Fibroblast of lung (primary cell): ENCODE results near the gene GDF15. TPM values are rescaled to one million over a fixed set of nuclear protein-coding genes. Genes with fewer than 3 reads are reported as not detected.
A peak's percentile ranks its signal among the peaks of the same experiment; 100 is the strongest.

Experiments used
- DNase-seq, 2 donors: peaks; one replicate each; pipeline versions ENCODE4 v3.0.0 to v3.0.0-alpha.2; 2010; ENCODE audit warnings: low read depth in 2 of 2
- H2AFZ ChIP-seq: 2 replicates; pipeline ENCODE4 v1.5.1; 2012; ENCODE audit warnings: low read length, control low read depth, inconsistent platforms
- H3K27ac ChIP-seq: 2 replicates; pipeline ENCODE4 v1.5.1; 2011; ENCODE audit warnings: low read length, control low read depth; ENCODE audit not compliant: insufficient read depth
- H3K27me3 ChIP-seq: 2 replicates; pipeline ENCODE4 v1.5.1; 2011; ENCODE audit warnings: mild to moderate bottlenecking, low read length; ENCODE audit not compliant: control insufficient read depth, insufficient read depth
- H3K36me3 ChIP-seq: 2 replicates; pipeline ENCODE4 v1.5.1; 2011; ENCODE audit warnings: low read length; ENCODE audit not compliant: control insufficient read depth, insufficient read depth
- H3K4me1 ChIP-seq: 2 replicates; pipeline ENCODE4 v1.5.1; 2011; ENCODE audit warnings: low read length; ENCODE audit not compliant: control insufficient read depth, insufficient read depth; ENCODE audit errors: extremely low read depth
- H3K4me2 ChIP-seq: 2 replicates; pipeline ENCODE4 v1.5.1; 2011; ENCODE audit warnings: low read length, control low read depth; ENCODE audit not compliant: insufficient read depth; ENCODE audit errors: extremely low read depth
- H3K4me3 ChIP-seq, 4 experiments: fragments of 200-600 bp in 1 of 4; sonication (generic) in 1 of 4; replicated peaks in 1 of 4; 2 replicates each; pipeline ENCODE4 v1.5.1; 2011 to 2016; ENCODE audit warnings: low read length in 4 of 4, low read depth in 3 of 4, mild to moderate bottlenecking in 3 of 4, control low read depth in 2 of 4, inconsistent platforms in 1 of 4, mixed read lengths in 1 of 4; ENCODE audit not compliant: insufficient read depth in 1 of 4; ENCODE audit errors: control extremely low read depth in 1 of 4
- H3K79me2 ChIP-seq: 2 replicates; pipeline ENCODE4 v1.5.1; 2012; ENCODE audit warnings: mild to moderate bottlenecking, low read length, inconsistent platforms; ENCODE audit not compliant: control insufficient read depth, insufficient read depth
- H3K9ac ChIP-seq: 2 replicates; pipeline ENCODE4 v1.5.1; 2011; ENCODE audit warnings: mild to moderate bottlenecking, low read length, control low read depth; ENCODE audit not compliant: insufficient read depth
- H3K9me3 ChIP-seq: 2 replicates; pipeline ENCODE4 v1.5.1; 2012; ENCODE audit warnings: low read depth, low read length; ENCODE audit not compliant: control insufficient read depth, insufficient read depth
- H4K20me1 ChIP-seq: 2 replicates; pipeline ENCODE4 v1.5.1; 2011; ENCODE audit warnings: low read length; ENCODE audit not compliant: control insufficient read depth, insufficient read depth; ENCODE audit errors: extremely low read depth
- CTCF ChIP-seq, 2 donors: IDR thresholded peaks in 1 of 2; conservative IDR thresholded peaks in 1 of 2; 1 replicate in 1 of 2; 2 replicates in 1 of 2; pipeline ENCODE4 v1.5.1; 2011 to 2012; ENCODE audit warnings: low read length in 2 of 2, control low read depth in 1 of 2, inconsistent platforms in 1 of 2, low read depth in 1 of 2, mild to moderate bottlenecking in 1 of 2
- EZH2 ChIP-seq: IDR thresholded peaks from 2 replicates; pipeline ENCODE4 v1.5.1; 2012; ENCODE audit warnings: low read length, control low read depth, mild to moderate bottlenecking; ENCODE audit errors: missing control alignments
- polyA plus RNA-seq, 2 donors: library from polyadenylated mRNA; depleted of rRNA in 1 of 2; stranded (reverse) in 1 of 2; unstranded in 1 of 2; fragments of >200 nt; gene quantifications; 2 replicates each; pipeline ENCODE4 v1.2.1, GENCODE V29; 2011 to 2012; ENCODE audit warnings: missing spikeins in 1 of 2
- total RNA-seq: library from RNA; depleted of rRNA; stranded (reverse); fragments of >200 nt; gene quantifications from 2 replicates; pipeline ENCODE4 v1.2.1, GENCODE V29; 2014

Gene GDF15
- total and polyA plus RNA-seq, 2 donors (not counting 1 experiment from before 2014, with no cell fraction given) = 8.6 to 140 TPM

- DNase-seq = peak; percentile 81 to 84
- no peak for TF ChIP-seq EZH2
- peak in 1 of 2 donors; percentile 9 for TF ChIP-seq CTCF (conservative IDR thresholded peaks at IDR 0.05 in 1 of 2, IDR thresholded peaks at IDR 0.05 in 1 of 2; ENCODE audit: low read depth in 1 of 2, low read length in 2 of 2)
- Histone ChIP-seq H3K4me1 (peaks cover 12% of the 10 kb centered on the region), H3K27ac (no peak overlapping the region), H4K20me1 (no peaks in the 10 kb centered on the region), H2AFZ (no peak overlapping the region), H3K36me3 (peaks cover 14% of the 10 kb centered on the region), H3K4me2 (peak overlapping the region; percentile 51), H3K79me2 (no peaks in the 10 kb centered on the region), H3K9ac (no peak overlapping the region), H3K27me3 (no peaks in the 10 kb centered on the region), H3K9me3 (no peaks in the 10 kb centered on the region), H3K4me3 (peak overlapping the region in 2 of 4 experiments; percentile 29 to 43)
Observed at GRCh38 chr19:18436671-18437490, 50.9 kb downstream of the GDF15 start.

DNA sequence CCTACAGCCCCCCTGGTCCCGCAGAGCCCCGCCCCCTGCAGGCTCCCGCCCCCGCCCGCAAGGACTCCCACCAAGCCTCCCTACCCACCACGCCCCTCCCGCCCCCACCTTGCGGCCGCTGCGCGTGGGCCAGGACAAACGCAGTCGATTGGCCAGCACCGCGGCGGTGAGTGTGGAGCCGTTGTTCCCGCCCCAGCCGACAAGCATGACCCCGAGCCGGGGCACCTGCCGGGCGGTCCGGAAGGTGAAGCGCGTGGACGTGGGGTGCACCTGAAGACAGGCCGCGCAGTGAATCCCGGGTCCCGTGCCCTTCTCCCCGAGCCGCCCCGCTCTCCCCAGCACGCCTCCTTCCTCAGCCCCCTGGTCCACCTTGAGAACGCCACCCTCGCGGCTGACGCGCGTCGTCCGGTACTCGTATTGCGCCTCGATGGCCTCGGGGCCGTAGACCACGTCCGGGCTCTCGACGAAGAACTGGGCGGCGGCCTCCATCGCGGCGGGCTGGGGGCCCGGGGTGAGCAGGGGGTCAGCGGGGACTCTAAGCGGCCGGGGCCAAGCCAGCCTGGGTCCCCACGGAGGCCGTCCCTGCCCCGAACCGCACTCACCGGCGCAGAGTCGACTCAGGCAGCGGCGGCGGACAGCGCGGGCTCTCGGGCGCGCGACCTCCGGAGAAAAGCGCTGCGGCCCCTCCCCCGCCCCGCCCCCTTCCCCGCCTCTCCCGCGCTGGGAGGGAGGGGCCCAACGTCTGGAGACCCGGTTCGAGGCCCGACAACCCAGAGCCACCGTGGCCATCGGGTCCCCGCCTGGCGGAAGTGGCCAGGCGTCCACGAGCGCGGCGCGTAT lies 51.8 kb downstream of the GDF15 start, which contains the start of gene ISYNA1:
Gene ISYNA1, minus strand, starts transcription at position 643 of the 840 bp plus-strand sequence. Its CDS starts 154 bp downstream, at position 489.
- Histone ChIP-seq H3K27me3 (no peaks in the 10 kb centered on the region), H4K20me1 (no peaks in the 10 kb centered on the region), H3K9me3 (no peaks in the 10 kb centered on the region), H3K9ac (peak within 1 kb of the TSS; percentile 8), H2AFZ (no peak within 1 kb of the TSS), H3K27ac (no peak within 1 kb of the TSS), H3K4me2 (peak within 1 kb of the TSS; percentile 74), H3K79me2 (no peaks in the 10 kb centered on the region), H3K36me3 (peaks cover 13% of the 10 kb centered on the region), H3K4me1 (peaks cover 10% of the 10 kb centered on the region), H3K4me3 (peak within 1 kb of the TSS; percentile 28 to 61 (median 41))
- TF ChIP-seq EZH2 = no peak
- TF ChIP-seq CTCF (conservative IDR thresholded peaks at IDR 0.05 in 1 of 2, IDR thresholded peaks at IDR 0.05 in 1 of 2; ENCODE audit: low read depth in 1 of 2, low read length in 2 of 2) = no peak
- peak in 1 of 2 donors; percentile 58 for DNase-seq
